IMR-90 (cell line): Measurements from ENCODE around the gene INPP5E. TPM values are rescaled to one million over a fixed set of nuclear protein-coding genes. Genes with fewer than 3 reads are reported as not detected.

ENCODE experiments used
- ATAC-seq: fragments of 200-7000 bp; cut with Tn5 transposase; 2 replicates; pipeline ENCODE4 v1.9.1; 2020; ENCODE audit warnings: low read depth, mild to moderate bottlenecking, moderate library complexity
- BruUV-seq: library from RNA; stranded (reverse); fragments of 400-500 nt; replicated peaks from 2 replicates; lab custom pipeline; 2021; lab: Mats Ljungman, UMichigan
- CTCF ChIA-PET: fragments of 300-600 bp; formaldehyde crosslinking; extraction: SDS; loops from one replicate; lab custom pipeline; 2021; ENCODE audit warnings: antibody characterized with exemption; lab: Yijun Ruan, JAX
- POLR2A ChIA-PET: fragments of 300-600 bp; sonication (Branson Sonifier 250); formaldehyde crosslinking; loops from one replicate; lab custom pipeline; 2022; ENCODE audit warnings: antibody characterized with exemption; ENCODE audit not compliant: unreplicated experiment; lab: Charles Lee
- DNase-seq: peaks from one replicate; pipeline ENCODE4 v3.0.0; 2013
- H2AFZ ChIP-seq: replicated peaks from 2 replicates; pipeline ENCODE3; 2013; ENCODE audit warnings: low read length, mild to moderate bottlenecking; ENCODE audit not compliant: poor library complexity
- H2AK5ac ChIP-seq: 2 replicates; pipeline ENCODE4 v1.6.1; 2013; ENCODE audit warnings: low read depth, low read length, inconsistent platforms
- H2AK9ac ChIP-seq: replicated peaks from 2 replicates; pipeline ENCODE3; 2013; ENCODE audit warnings: mild to moderate bottlenecking, low read depth, low read length, moderate library complexity; ENCODE audit not compliant: poor library complexity
- H2BK120ac ChIP-seq: 2 replicates; pipeline ENCODE4 v1.6.1; 2013; ENCODE audit warnings: low read depth, low read length, inconsistent platforms
- H2BK15ac ChIP-seq: 3 replicates; pipeline ENCODE4 v1.6.1; 2013; ENCODE audit warnings: low read depth, low read length, inconsistent platforms
- H2BK20ac ChIP-seq: 2 replicates; pipeline ENCODE4 v1.6.1; 2013; ENCODE audit warnings: low read depth, mild to moderate bottlenecking, inconsistent platforms, low read length, moderate library complexity
- H2BK5ac ChIP-seq: 2 replicates; pipeline ENCODE4 v1.6.1; 2013; ENCODE audit warnings: mild to moderate bottlenecking, low read depth, low read length, inconsistent platforms; ENCODE audit not compliant: poor library complexity, severe bottlenecking
- H3K14ac ChIP-seq: replicated peaks from 2 replicates; pipeline ENCODE4 v1.6.1; 2013; ENCODE audit warnings: low read depth, low read length, inconsistent platforms
- H3K18ac ChIP-seq: 2 replicates; pipeline ENCODE4 v1.6.1; 2013; ENCODE audit warnings: low read depth, low read length, control low read depth
- H3K23ac ChIP-seq: 2 replicates; pipeline ENCODE4 v1.6.1; 2013; ENCODE audit warnings: low read depth, low read length, inconsistent platforms
- H3K27ac ChIP-seq: 2 replicates; pipeline ENCODE4 v1.5.1; 2013; ENCODE audit warnings: mild to moderate bottlenecking, control low read depth, low read length; ENCODE audit not compliant: insufficient read depth
- H3K27me3 ChIP-seq: 2 replicates; pipeline ENCODE4 v1.6.1; 2013; ENCODE audit warnings: low read length; ENCODE audit not compliant: control insufficient read depth, insufficient read depth
- H3K36me3 ChIP-seq: 2 replicates; pipeline ENCODE4 v1.6.1; 2013; ENCODE audit warnings: low read length, mixed read lengths; ENCODE audit not compliant: control insufficient read depth, insufficient read depth
- H3K4ac ChIP-seq: 2 replicates; pipeline ENCODE4 v1.6.1; 2013; ENCODE audit warnings: low read depth, low read length, inconsistent platforms
- H3K4me1 ChIP-seq: 2 replicates; pipeline ENCODE4 v1.6.1; 2013; ENCODE audit warnings: low read length, mixed read lengths; ENCODE audit not compliant: control insufficient read depth, insufficient read depth
- H3K4me2 ChIP-seq: 2 replicates; pipeline ENCODE4 v1.6.1; 2013; ENCODE audit warnings: low read depth, mild to moderate bottlenecking, control low read depth, low read length, moderate library complexity
- H3K4me3 ChIP-seq: 2 replicates; pipeline ENCODE4 v1.5.1; 2013; ENCODE audit warnings: low read depth, mild to moderate bottlenecking, control low read depth, low read length, moderate library complexity; ENCODE audit not compliant: insufficient read depth
- H3K56ac ChIP-seq: 2 replicates; pipeline ENCODE4 v1.6.1; 2013; ENCODE audit warnings: low read length, inconsistent platforms; ENCODE audit not compliant: insufficient read depth; ENCODE audit errors: extremely low read depth
- H3K79me1 ChIP-seq, 2 experiments: 2 replicates each; pipeline ENCODE4 v1.6.1; 2013; ENCODE audit warnings: low read length in 2 of 2, inconsistent platforms in 1 of 2, low read depth in 1 of 2
- H3K9ac ChIP-seq: 2 replicates; pipeline ENCODE4 v1.6.1; 2013; ENCODE audit warnings: low read depth, low read length, control low read depth
- H3K9me1 ChIP-seq: 2 replicates; pipeline ENCODE4 v1.6.1; 2013; ENCODE audit warnings: low read length, inconsistent platforms; ENCODE audit not compliant: insufficient read depth
- H3K9me3 ChIP-seq: 2 replicates; pipeline ENCODE4 v1.6.1; 2013; ENCODE audit warnings: low read length; ENCODE audit not compliant: control insufficient read depth, insufficient read depth
- H4K20me1 ChIP-seq: 2 replicates; pipeline ENCODE4 v1.6.1; 2013; ENCODE audit warnings: low read length, inconsistent platforms; ENCODE audit not compliant: insufficient read depth
- H4K5ac ChIP-seq: 2 replicates; pipeline ENCODE4 v1.6.1; 2013; ENCODE audit warnings: mild to moderate bottlenecking, low read depth, low read length, control low read depth
- H4K8ac ChIP-seq, 2 experiments: 2 replicates each; pipeline ENCODE4 v1.6.1; 2013; ENCODE audit warnings: low read depth in 2 of 2, low read length in 2 of 2, control low read depth in 1 of 2, inconsistent platforms in 1 of 2
- H4K91ac ChIP-seq: 2 replicates; pipeline ENCODE4 v1.6.1; 2013; ENCODE audit warnings: low read depth, low read length, inconsistent platforms; ENCODE audit not compliant: insufficient read depth
- BHLHE40 ChIP-seq: fragments of 150-350 bp; IDR thresholded peaks from 2 replicates; pipeline ENCODE4 v1.6.1; 2016; ENCODE audit warnings: mild to moderate bottlenecking, low read depth, low read length
- CEBPB ChIP-seq: IDR thresholded peaks from 2 replicates; pipeline ENCODE4 v1.6.1; 2012; ENCODE audit warnings: low read depth, low read length, improper control_type of control experiment
- CHD1 ChIP-seq: IDR thresholded peaks from 2 replicates; pipeline ENCODE4 v1.6.1; 2012; ENCODE audit warnings: low read depth, low read length, improper control_type of control experiment
- CTCF ChIP-seq: conservative IDR thresholded peaks from 2 replicates; pipeline ENCODE4 v1.5.1; 2012; ENCODE audit warnings: mild to moderate bottlenecking, low read depth, low read length, improper control_type of control experiment
- ELK1 ChIP-seq: fragments of 150-350 bp; IDR thresholded peaks from 2 replicates; pipeline ENCODE4 v1.6.1; 2016; ENCODE audit warnings: low read depth, mild to moderate bottlenecking, low read length, moderate library complexity, borderline replicate concordance
- FOS ChIP-seq: fragments of 150-350 bp; IDR thresholded peaks from 2 replicates; pipeline ENCODE4 v1.6.1; 2016; ENCODE audit warnings: low read depth, low read length
- MAFK ChIP-seq: IDR thresholded peaks from 2 replicates; pipeline ENCODE4 v1.6.1; 2012; ENCODE audit warnings: low read depth, low read length, improper control_type of control experiment
- MAZ ChIP-seq: IDR thresholded peaks from 2 replicates; pipeline ENCODE4 v1.6.1; 2012; ENCODE audit warnings: low read depth, mild to moderate bottlenecking, low read length, improper control_type of control experiment, moderate library complexity, borderline replicate concordance
- MXI1 ChIP-seq: IDR thresholded peaks from 2 replicates; pipeline ENCODE4 v1.6.1; 2012; ENCODE audit warnings: low read depth, mild to moderate bottlenecking, low read length, moderate library complexity, borderline replicate concordance
- NFE2L2 ChIP-seq: fragments of 150-350 bp; IDR thresholded peaks from 2 replicates; pipeline ENCODE4 v1.6.1; 2016; ENCODE audit warnings: low read depth, mild to moderate bottlenecking, low read length
- POLR2A ChIP-seq: IDR thresholded peaks from 2 replicates; pipeline ENCODE4 v1.6.1; 2012; ENCODE audit warnings: mild to moderate bottlenecking, low read depth, low read length
- RAD21 ChIP-seq: IDR thresholded peaks from 2 replicates; pipeline ENCODE4 v1.6.1; 2012; ENCODE audit warnings: low read length, improper control_type of control experiment
- RCOR1 ChIP-seq: IDR thresholded peaks from 2 replicates; pipeline ENCODE4 v1.6.1; 2012; ENCODE audit warnings: mild to moderate bottlenecking, low read length, improper control_type of control experiment; ENCODE audit not compliant: insufficient replicate concordance
- RFX5 ChIP-seq: IDR thresholded peaks from 2 replicates; pipeline ENCODE4 v1.8.0; 2012; ENCODE audit warnings: low read depth, mild to moderate bottlenecking, low read length, moderate library complexity
- SMC3 ChIP-seq: fragments of 150-350 bp; IDR thresholded peaks from 2 replicates; pipeline ENCODE4 v1.6.1; 2016; ENCODE audit warnings: low read depth, mild to moderate bottlenecking, antibody characterized with exemption, low read length, moderate library complexity
- USF2 ChIP-seq: fragments of 150-350 bp; IDR thresholded peaks from 2 replicates; pipeline ENCODE4 v1.6.1; 2017; ENCODE audit warnings: mild to moderate bottlenecking, antibody characterized with exemption, low read length, low read depth
- WGBS, 2 experiments: methylation state at CpG; one replicate each; pipeline versions ENCODE4 v1.1.5 to v1.1.7; 2013; ENCODE audit warnings: missing lambda C conversion rate in 2 of 2; ENCODE audit not compliant: insufficient read length in 1 of 2; ENCODE audit errors: extremely low coverage in 2 of 2; 5-methylcytosine and 5-hydroxymethylcytosine counted together
- dilution Hi-C: fragments of 300-500 bp; cut with HindIII; formaldehyde crosslinking; loops from one replicate; pipeline ENCODE4 v1.14.3; 2018; ENCODE audit warnings: low sequenced_read_pairs; ENCODE audit not compliant: unreplicated experiment
- in situ Hi-C: fragments of 300-500 bp; cut with MboI; formaldehyde crosslinking; loops from 3 replicates; pipeline ENCODE4 v1.14.3; 2019; ENCODE audit warnings: low sequenced_read_pairs, inconsistent platforms, mixed read lengths
- intact Hi-C: fragments of 100-400 bp; cut with micrococcal nuclease; formaldehyde crosslinking; loops from 2 replicates; pipeline ENCODE4 v1.10.0; 2022
- polyA plus RNA-seq, 3 experiments: library from polyadenylated mRNA; depleted of rRNA; stranded (reverse); fragments of >200 nt; gene quantifications; 2 replicates each; pipeline ENCODE4 v1.2.3, GENCODE V29; 2012; ENCODE audit warnings: low replicate concordance in 1 of 3
- total RNA-seq: library from RNA; depleted of rRNA; stranded (reverse); fragments of >200 nt; gene quantifications from 2 replicates; pipeline ENCODE4 v1.2.3, GENCODE V29; 2012

INPP5E gene
- total and polyA plus RNA-seq, 2 of the 4 experiments (the other 2 are of a cell fraction): 1.6 to 9.4 TPM

GRCh38 chr9:136434580-136435169 is 5.0 kb downstream of the INPP5E start:
- Histone ChIP-seq H3K9ac (no peak overlapping the region), H2AK9ac (no peak overlapping the region), H2AK5ac (no peak overlapping the region), H3K14ac (no peak overlapping the region), H4K5ac (no peak overlapping the region), H4K8ac (no peak overlapping the region), H3K56ac (no peak overlapping the region), H4K91ac (no peak overlapping the region), H3K27me3 (no peaks in the 10 kb centered on the region), H3K9me1 (peaks cover 8% of the 10 kb centered on the region; the same call in 1 of the 2 replicates), H2BK20ac (no peak overlapping the region), H2BK120ac (no peak overlapping the region), H2BK5ac (no peak overlapping the region), H4K20me1 (peaks cover 54% of the 10 kb centered on the region), H3K79me1 (peaks cover 6 to 62% of the 10 kb centered on the region in 2 experiments), H2AFZ (no peak overlapping the region), H3K4ac (no peak overlapping the region), H3K4me2 (no peak overlapping the region), H3K9me3 (no peaks in the 10 kb centered on the region), H2BK15ac (no peak overlapping the region), H3K4me1 (peaks cover 4% of the 10 kb centered on the region; the same call in 1 of the 2 replicates), H3K4me3 (no peak overlapping the region), H3K18ac (no peak overlapping the region), H3K27ac (no peak overlapping the region), H3K36me3 (peaks cover 33% of the 10 kb centered on the region), H3K23ac (no peak overlapping the region)
- BruUV-seq: no TSS peak
- ChIA-PET POLR2A (no interaction called here), CTCF (no interaction called here)
- TF ChIP-seq MAFK: no peak
- no peak for TF ChIP-seq CEBPB
- TF ChIP-seq FOS: no peak
- no peak for TF ChIP-seq POLR2A
- TF ChIP-seq BHLHE40: no peak
- TF ChIP-seq ELK1: no peak
- TF ChIP-seq RAD21: no peak
- no peak for TF ChIP-seq RCOR1
- TF ChIP-seq USF2: no peak
- TF ChIP-seq CHD1: no peak
- TF ChIP-seq MAZ: no peak
- TF ChIP-seq RFX5: no peak
- no peak for TF ChIP-seq CTCF
- TF ChIP-seq NFE2L2: no peak
- TF ChIP-seq MXI1: no peak
- no peak for TF ChIP-seq SMC3
- intact Hi-C loops (no loop called here), in situ Hi-C loops (no loop called here), dilution Hi-C loops (no loop called here)
- DNase-seq (no peak), ATAC-seq (no peak)
- 93% methylated on average over 9 of the region's 17 CpGs; no CpG with 5 or more reads in 1 of the 2 experiments for WGBS, 2 experiments
